ENCODE data around the gene COL4A1. TPM values are rescaled to one million over a fixed set of nuclear protein-coding genes. Genes with fewer than 3 reads are reported as not detected.

Gene COL4A1
- total RNA-seq, 2 experiments from 2014 or later, result not detected

- Mint-ChIP-seq H3K4me3 (no peak overlapping the region), H3K36me3 (no peaks in the 10 kb centered on the region), H3K9me3 (no peaks in the 10 kb centered on the region), H3K27ac (no peak overlapping the region), H3K27me3 (peaks cover 34% of the 10 kb centered on the region), H3K4me1 (no peaks in the 10 kb centered on the region)
- DNase-seq, result no peak
These were observed 72.4 kb downstream of the COL4A1 start for GRCh38 chr13:110234532-110234931.

GRCh38 chr13:110233951-110234280 is 73.0 kb downstream of the COL4A1 start:
- Mint-ChIP-seq H3K9me3 (no peaks in the 10 kb centered on the region), H3K36me3 (no peaks in the 10 kb centered on the region), H3K4me1 (no peaks in the 10 kb centered on the region), H3K4me3 (no peak overlapping the region), H3K27me3 (peaks cover 36% of the 10 kb centered on the region), H3K27ac (no peak overlapping the region)
- DNase-seq, result no peak

- no peak for DNase-seq
- Mint-ChIP-seq H3K4me1 (no peaks in the 10 kb centered on the region), H3K27ac (no peak overlapping the region), H3K27me3 (peaks cover 41% of the 10 kb centered on the region), H3K36me3 (no peaks in the 10 kb centered on the region), H3K9me3 (no peaks in the 10 kb centered on the region), H3K4me3 (no peak overlapping the region)
These were observed 73.6 kb downstream of the COL4A1 start for GRCh38 chr13:110233181-110233950.

- Mint-ChIP-seq H3K27ac (no peak overlapping the region), H3K4me1 (no peaks in the 10 kb centered on the region), H3K27me3 (peaks cover 38% of the 10 kb centered on the region), H3K36me3 (no peaks in the 10 kb centered on the region), H3K4me3 (no peak overlapping the region), H3K9me3 (no peaks in the 10 kb centered on the region)
- no peak for DNase-seq
These were observed 74.2 kb downstream of the COL4A1 start for GRCh38 chr13:110232756-110233155.

- H3K9me3 Mint-ChIP-seq, result no peaks in the 10 kb centered on the region
- no peak for DNase-seq
- H3K27me3 Mint-ChIP-seq, result peaks cover 41% of the 10 kb centered on the region
- H3K4me3 Mint-ChIP-seq, result no peak overlapping the region
- no peaks in the 10 kb centered on the region for H3K4me1 Mint-ChIP-seq
- no peak overlapping the region for H3K27ac Mint-ChIP-seq
- no peaks in the 10 kb centered on the region for H3K36me3 Mint-ChIP-seq
These were observed 74.8 kb downstream of the COL4A1 start for GRCh38 chr13:110232142-110232541.

- H3K36me3 Mint-ChIP-seq, result no peaks in the 10 kb centered on the region
- H3K4me3 Mint-ChIP-seq, result no peak overlapping the region
- DNase-seq, result no peak
- H3K4me1 Mint-ChIP-seq, result no peaks in the 10 kb centered on the region
- H3K27ac Mint-ChIP-seq, result no peak overlapping the region
- peaks cover 41% of the 10 kb centered on the region for H3K27me3 Mint-ChIP-seq
- H3K9me3 Mint-ChIP-seq, result no peaks in the 10 kb centered on the region
These were observed 75.5 kb downstream of the COL4A1 start for GRCh38 chr13:110231348-110232047.

GRCh38 chr13:110230661-110231347 is 76.2 kb downstream of the COL4A1 start:
- DNase-seq, result no peak
- H3K4me1 Mint-ChIP-seq, result no peaks in the 10 kb centered on the region
- no peak overlapping the region for H3K4me3 Mint-ChIP-seq
- H3K27ac Mint-ChIP-seq, result no peak overlapping the region
- H3K27me3 Mint-ChIP-seq, result peaks cover 38% of the 10 kb centered on the region
- H3K9me3 Mint-ChIP-seq, result no peaks in the 10 kb centered on the region
- H3K36me3 Mint-ChIP-seq, result no peaks in the 10 kb centered on the region

- Mint-ChIP-seq H3K27me3 (peaks cover 38% of the 10 kb centered on the region), H3K9me3 (no peaks in the 10 kb centered on the region), H3K27ac (no peak overlapping the region)
These were observed 76.9 kb downstream of the COL4A1 start for GRCh38 chr13:110229905-110230563.

GRCh38 chr13:110228936-110229904 is 77.7 kb downstream of the COL4A1 start:
- no peak overlapping the region for H3K4me3 Mint-ChIP-seq
- no peaks in the 10 kb centered on the region for H3K4me1 Mint-ChIP-seq
- no peak overlapping the region for H3K27ac Mint-ChIP-seq
- no peaks in the 10 kb centered on the region for H3K9me3 Mint-ChIP-seq
- no peak for DNase-seq
- no peaks in the 10 kb centered on the region for H3K36me3 Mint-ChIP-seq
- peaks cover 43% of the 10 kb centered on the region for H3K27me3 Mint-ChIP-seq

More at GRCh38 chr13:110229905-110230563, 76.9 kb downstream of the COL4A1 start:
- no peaks in the 10 kb centered on the region for H3K36me3 Mint-ChIP-seq
- H3K4me3 Mint-ChIP-seq, result no peak overlapping the region
- H3K4me1 Mint-ChIP-seq, result no peaks in the 10 kb centered on the region
- DNase-seq, result no peak

GRCh38 chr13:110227864-110228643 is 78.9 kb downstream of the COL4A1 start:
- no peak overlapping the region for H3K27ac Mint-ChIP-seq
- H3K4me1 Mint-ChIP-seq, result no peaks in the 10 kb centered on the region
- no peak overlapping the region for H3K4me3 Mint-ChIP-seq
- peaks cover 42% of the 10 kb centered on the region for H3K27me3 Mint-ChIP-seq
- H3K36me3 Mint-ChIP-seq, result no peaks in the 10 kb centered on the region
- no peak for DNase-seq
- H3K9me3 Mint-ChIP-seq, result no peaks in the 10 kb centered on the region

- Mint-ChIP-seq H3K27ac (no peak overlapping the region), H3K27me3 (peaks cover 36% of the 10 kb centered on the region), H3K4me3 (no peak overlapping the region), H3K36me3 (no peaks in the 10 kb centered on the region), H3K9me3 (no peaks in the 10 kb centered on the region), H3K4me1 (no peaks in the 10 kb centered on the region)
- DNase-seq, result no peak
These were observed 79.5 kb downstream of the COL4A1 start for GRCh38 chr13:110227416-110227815.

GRCh38 chr13:110225609-110226574 is 81.1 kb downstream of the COL4A1 start:
- Mint-ChIP-seq H3K9me3 (no peaks in the 10 kb centered on the region), H3K4me3 (no peak overlapping the region), H3K36me3 (no peaks in the 10 kb centered on the region), H3K27me3 (peaks cover 32% of the 10 kb centered on the region), H3K4me1 (no peaks in the 10 kb centered on the region), H3K27ac (no peak overlapping the region)
- DNase-seq, result no peak

GRCh38 chr13:110225003-110225402 is 82.0 kb downstream of the COL4A1 start:
- DNase-seq, result no peak
- Mint-ChIP-seq H3K27ac (no peak overlapping the region), H3K27me3 (peaks cover 33% of the 10 kb centered on the region), H3K9me3 (no peaks in the 10 kb centered on the region), H3K4me3 (no peak overlapping the region), H3K4me1 (no peaks in the 10 kb centered on the region), H3K36me3 (no peaks in the 10 kb centered on the region)

All from activated naive CD8-positive, alpha-beta T cell treated with anti-CD3 and anti-CD28 coated beads for 36 hours (primary cell).